ENCODE data around the gene TRIP12. TPM values are rescaled to one million over a fixed set of nuclear protein-coding genes. Genes with fewer than 3 reads are reported as not detected.

TRIP12 gene
- total and polyA plus RNA-seq, 2 donors (not counting 1 experiment from before 2014, with no cell fraction given) = 30.9 to 274 TPM

DNA sequence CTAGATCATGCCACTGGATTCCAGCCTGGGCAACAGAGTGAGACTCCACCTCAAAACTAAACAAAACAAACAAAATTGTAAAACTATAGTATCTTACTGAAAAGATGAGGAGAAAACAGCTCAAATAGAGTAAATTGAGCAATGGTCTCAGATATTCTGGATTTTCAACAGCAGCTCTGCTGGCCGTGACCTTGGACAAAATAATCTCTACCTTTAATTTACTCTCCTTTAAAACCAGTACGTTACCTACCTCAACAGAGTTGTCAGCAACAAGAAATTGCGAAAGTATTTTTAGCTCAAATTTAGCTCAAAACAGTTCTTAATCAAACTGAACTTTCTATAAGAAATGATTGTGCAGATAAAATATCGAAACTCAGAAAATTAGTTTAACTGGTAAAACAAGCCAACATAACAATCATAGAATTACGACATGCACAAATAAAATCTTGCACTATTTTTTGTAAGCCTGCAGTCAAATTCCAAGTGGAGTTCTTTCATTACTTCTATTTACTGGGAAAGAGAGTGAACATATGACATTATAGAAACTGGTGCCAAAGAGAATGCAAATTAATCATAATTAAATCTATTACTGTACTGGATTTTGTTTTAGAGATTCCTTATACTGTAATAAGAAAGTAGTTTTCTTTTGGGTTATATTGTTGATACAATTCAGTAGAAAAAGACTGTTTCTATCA lies 40.8 kb downstream of the TRIP12 start:
- ChIA-PET CTCF (no interaction called here), POLR2A (no interaction called here)
- no peak overlapping the region for H3K9ac ChIP-seq (ENCODE audit: low read length)
- no peaks in the 10 kb centered on the region for H3K27me3 Mint-ChIP-seq
- intact Hi-C loops (cut with micrococcal nuclease) = no loop called here
- H3K27ac Mint-ChIP-seq = no peak overlapping the region
- peaks cover 25% of the 10 kb centered on the region for H3K4me1 Mint-ChIP-seq
- DNase-seq = no peak
- no peak for TF ChIP-seq EZH2 (IDR thresholded peaks at IDR 0.05; ENCODE audit: borderline replicate concordance, insufficient read depth, low read depth, low read length, poor library complexity, severe bottlenecking)
- no peak for TF ChIP-seq CTCF (IDR thresholded peaks at IDR 0.05)
- peaks cover 68% of the 10 kb centered on the region for H3K79me2 ChIP-seq (ENCODE audit: control insufficient read depth, insufficient read depth, low read length)
- H3K27ac ChIP-seq (ENCODE audit: low read length in 2 of 2) = no peak overlapping the region
- no peak overlapping the region for H3K4me2 ChIP-seq (replicated peaks; ENCODE audit: low read depth, low read length, poor library complexity, severe bottlenecking)
- H3K36me3 ChIP-seq (replicated peaks in 1 of 2; ENCODE audit: control extremely low read depth in 1 of 2, control insufficient read depth in 1 of 2, extremely low read depth in 1 of 2, insufficient read depth in 2 of 2, low read length in 1 of 2) = peaks cover 2 to 37% of the 10 kb centered on the region in 2 experiments
- peaks cover 27% of the 10 kb centered on the region for H4K20me1 ChIP-seq (ENCODE audit: control insufficient read depth, insufficient read depth, low read length, poor library complexity, severe bottlenecking)
- no peaks in the 10 kb centered on the region for H3K9me3 Mint-ChIP-seq (ENCODE audit: insufficient read depth)
- H3K27me3 ChIP-seq (replicated peaks in 1 of 4; ENCODE audit: control extremely low read depth in 1 of 4, control insufficient read depth in 3 of 4, insufficient read depth in 4 of 4, low read length in 3 of 4) = no peaks in the 10 kb centered on the region
- H3K4me3 Mint-ChIP-seq = no peak overlapping the region
- no peaks in the 10 kb centered on the region for H3K9me3 ChIP-seq (ENCODE audit: control extremely low read depth in 1 of 3, control insufficient read depth in 2 of 3, insufficient read depth in 1 of 3, low read length in 2 of 3)
- H3K4me3 ChIP-seq (ENCODE audit: control extremely low read depth in 1 of 5, extremely low read depth in 1 of 5, insufficient read depth in 1 of 5, low read depth in 2 of 5, low read length in 4 of 5) = no peak overlapping the region
- WGBS (ENCODE audit: insufficient coverage) = 100% methylated on average over 1 of the region's 5 CpGs
- no peak overlapping the region for H2AFZ ChIP-seq (ENCODE audit: insufficient read depth, low read depth, low read length, poor library complexity, severe bottlenecking)
- H3K4me1 ChIP-seq (ENCODE audit: control insufficient read depth in 2 of 2, insufficient read depth in 2 of 2, low read length in 2 of 2) = no peaks in the 10 kb centered on the region
- no peak for ATAC-seq (ENCODE audit: low read depth)

DNA sequence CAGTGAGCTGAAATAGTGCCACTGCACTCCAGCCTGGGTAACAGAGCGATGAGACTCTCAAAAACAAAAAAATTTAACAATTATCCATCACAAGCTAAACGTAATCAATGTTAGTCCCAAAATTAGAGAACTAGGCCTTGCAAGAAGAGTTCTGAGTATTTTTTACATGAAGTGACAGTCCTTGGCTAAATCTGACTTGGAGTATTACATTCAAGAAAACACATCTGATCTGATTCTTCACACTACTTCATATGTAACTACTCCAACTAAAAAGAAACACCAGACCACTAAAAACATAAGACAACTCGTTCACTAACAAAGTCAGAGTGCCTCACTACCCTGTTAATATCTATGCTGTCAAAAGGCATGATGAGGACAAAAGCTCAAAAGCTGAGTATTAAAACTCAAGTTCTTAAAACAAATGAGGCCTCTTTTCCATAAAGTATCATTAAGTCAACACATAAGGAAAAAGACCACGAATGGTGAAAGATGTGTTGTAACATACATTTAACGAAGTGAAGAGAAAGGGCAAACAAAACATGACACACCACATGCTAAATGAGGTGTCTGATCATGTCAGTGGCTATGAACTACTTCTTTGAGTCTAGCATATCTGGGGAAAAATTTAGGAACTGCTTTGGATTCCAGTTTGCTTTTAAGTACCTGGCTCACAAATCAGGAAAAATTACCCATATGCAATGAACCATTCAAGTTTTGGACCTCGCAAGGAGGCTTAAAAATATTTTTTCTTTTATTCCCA lies 42.4 kb downstream of the TRIP12 start:
- H3K4me3 ChIP-seq (ENCODE audit: control extremely low read depth in 1 of 5, extremely low read depth in 1 of 5, insufficient read depth in 1 of 5, low read depth in 2 of 5, low read length in 4 of 5) = no peak overlapping the region
- Mint-ChIP-seq H3K9me3 (ENCODE audit: insufficient read depth) (no peaks in the 10 kb centered on the region), H3K4me1 (peaks cover 15% of the 10 kb centered on the region), H3K27me3 (no peaks in the 10 kb centered on the region), H3K27ac (no peak overlapping the region), H3K4me3 (no peak overlapping the region)
- ChIA-PET CTCF (no interaction called here), POLR2A (no interaction called here)
- H3K79me2 ChIP-seq (ENCODE audit: control insufficient read depth, insufficient read depth, low read length) = peaks cover 66% of the 10 kb centered on the region
- no peak overlapping the region for H3K27ac ChIP-seq (ENCODE audit: low read length in 2 of 2)
- WGBS (ENCODE audit: insufficient coverage) = 100% methylated on average over 1 of the region's 6 CpGs
- intact Hi-C loops (cut with micrococcal nuclease) = no loop called here
- no peak for DNase-seq
- no peaks in the 10 kb centered on the region for H3K4me1 ChIP-seq (ENCODE audit: control insufficient read depth in 2 of 2, insufficient read depth in 2 of 2, low read length in 2 of 2)
- H3K4me2 ChIP-seq (replicated peaks; ENCODE audit: low read depth, low read length, poor library complexity, severe bottlenecking) = no peak overlapping the region
- no peaks in the 10 kb centered on the region for H3K27me3 ChIP-seq (replicated peaks in 1 of 4; ENCODE audit: control extremely low read depth in 1 of 4, control insufficient read depth in 3 of 4, insufficient read depth in 4 of 4, low read length in 3 of 4)
- ATAC-seq (ENCODE audit: low read depth) = no peak
- no peak for TF ChIP-seq CTCF (IDR thresholded peaks at IDR 0.05)
- TF ChIP-seq EZH2 (IDR thresholded peaks at IDR 0.05; ENCODE audit: borderline replicate concordance, insufficient read depth, low read depth, low read length, poor library complexity, severe bottlenecking) = no peak
- peaks cover 25% of the 10 kb centered on the region for H4K20me1 ChIP-seq (ENCODE audit: control insufficient read depth, insufficient read depth, low read length, poor library complexity, severe bottlenecking)
- no peak overlapping the region for H2AFZ ChIP-seq (ENCODE audit: insufficient read depth, low read depth, low read length, poor library complexity, severe bottlenecking)
- H3K9me3 ChIP-seq (ENCODE audit: control extremely low read depth in 1 of 3, control insufficient read depth in 2 of 3, insufficient read depth in 1 of 3, low read length in 2 of 3) = no peaks in the 10 kb centered on the region
- H3K36me3 ChIP-seq (replicated peaks in 1 of 2; ENCODE audit: control extremely low read depth in 1 of 2, control insufficient read depth in 1 of 2, extremely low read depth in 1 of 2, insufficient read depth in 2 of 2, low read length in 1 of 2) = peaks cover 2 to 33% of the 10 kb centered on the region in 2 experiments
- H3K9ac ChIP-seq (ENCODE audit: low read length) = no peak overlapping the region
